ENCODE results near the gene UGT1A9.

Gene UGT1A9

GRCh38 chr2:233758849-233759248 is 87.2 kb downstream of the UGT1A9 start:
- DNase-seq (ENCODE audit: low spot score) = no peak

- DNase-seq (ENCODE audit: low spot score) = no peak
These were observed 88.3 kb downstream of the UGT1A9 start, which contains the start of gene UGT1A1 for GRCh38 chr2:233760043-233760442. UGT1A1 (plus strand) TSS chr2:233760270; CDS start chr2:233760288, 18 bp downstream.

GRCh38 chr2:233761040-233761769 is 89.5 kb downstream of the UGT1A9 start:
- no peak for DNase-seq (ENCODE audit: low spot score)

- no peak for DNase-seq (ENCODE audit: low spot score)
These were observed 92.6 kb downstream of the UGT1A9 start for GRCh38 chr2:233764264-233764663.

- DNase-seq (ENCODE audit: low spot score) = no peak
These were observed 93.1 kb downstream of the UGT1A9 start for GRCh38 chr2:233764761-233765160.

- DNase-seq (ENCODE audit: low spot score) = no peak
These were observed 94.7 kb downstream of the UGT1A9 start for GRCh38 chr2:233766416-233766815.

GRCh38 chr2:233768076-233768475 is 96.4 kb downstream of the UGT1A9 start:
- peak; percentile 33 for DNase-seq (ENCODE audit: low spot score)

GRCh38 chr2:233769260-233769659 is 97.6 kb downstream of the UGT1A9 start:
- no peak for DNase-seq (ENCODE audit: low spot score)

- DNase-seq (ENCODE audit: low spot score) = no peak
These were observed 100.5 kb downstream of the UGT1A9 start for GRCh38 chr2:233772153-233772552.

GRCh38 chr2:233772583-233772982 is 100.9 kb downstream of the UGT1A9 start:
- DNase-seq (ENCODE audit: low spot score) = no peak

GRCh38 chr2:233773854-233774253 is 102.2 kb downstream of the UGT1A9 start:
- DNase-seq (ENCODE audit: low spot score) = no peak

GRCh38 chr2:233775414-233775813 is 103.7 kb downstream of the UGT1A9 start:
- no peak for DNase-seq (ENCODE audit: low spot score)

GRCh38 chr2:233778030-233778429 is 106.3 kb downstream of the UGT1A9 start, which contains the start of gene MROH2A:
MROH2A (plus strand) TSS chr2:233778330; CDS start chr2:233779359, 1,029 bp downstream.
- no peak for DNase-seq (ENCODE audit: low spot score)

- DNase-seq (ENCODE audit: low spot score) = no peak
These were observed 108.0 kb downstream of the UGT1A9 start for GRCh38 chr2:233779722-233780121.

GRCh38 chr2:233780771-233781170 is 109.1 kb downstream of the UGT1A9 start:
- no peak for DNase-seq (ENCODE audit: low spot score)

GRCh38 chr2:233789554-233789953 is 117.9 kb downstream of the UGT1A9 start:
- no peak for DNase-seq (ENCODE audit: low spot score)

GRCh38 chr2:233791151-233791882 is 119.6 kb downstream of the UGT1A9 start:
- DNase-seq (ENCODE audit: low spot score) = peak; percentile 2

GRCh38 chr2:233791883-233792329 is 120.2 kb downstream of the UGT1A9 start:
- no peak for DNase-seq (ENCODE audit: low spot score)

GRCh38 chr2:233792720-233793119 is 121.0 kb downstream of the UGT1A9 start:
- no peak for DNase-seq (ENCODE audit: low spot score)

- DNase-seq (ENCODE audit: low spot score) = no peak
These were observed 121.9 kb downstream of the UGT1A9 start for GRCh38 chr2:233793465-233794127.

GRCh38 chr2:233794128-233794658 is 122.5 kb downstream of the UGT1A9 start:
- no peak for DNase-seq (ENCODE audit: low spot score)

- DNase-seq (ENCODE audit: low spot score) = no peak
These were observed 124.1 kb downstream of the UGT1A9 start for GRCh38 chr2:233795735-233796171.

Measured in iPS-NIHi11 (cell line).